Lower leg skin (tissue), 3 donors: ENCODE results near the gene DBH.

Experiments used
- POLR2A ChIP-seq, 2 donors: fragments of 450-650 bp; IDR thresholded peaks; one replicate each; pipeline ENCODE4 v1.6.1; 2016 to 2017; ENCODE audit warnings: antibody characterized with exemption in 2 of 2, mild to moderate bottlenecking in 1 of 2, moderate library complexity in 1 of 2
- TF ChIP-seq, protein P1 (sequence below), 3 donors: fragments of 450-650 bp; IDR thresholded peaks; one replicate each; pipeline ENCODE4 v1.5.1; 2016; ENCODE audit warnings: antibody characterized with exemption in 3 of 3, mild to moderate bottlenecking in 3 of 3, moderate library complexity in 2 of 3

DNA sequence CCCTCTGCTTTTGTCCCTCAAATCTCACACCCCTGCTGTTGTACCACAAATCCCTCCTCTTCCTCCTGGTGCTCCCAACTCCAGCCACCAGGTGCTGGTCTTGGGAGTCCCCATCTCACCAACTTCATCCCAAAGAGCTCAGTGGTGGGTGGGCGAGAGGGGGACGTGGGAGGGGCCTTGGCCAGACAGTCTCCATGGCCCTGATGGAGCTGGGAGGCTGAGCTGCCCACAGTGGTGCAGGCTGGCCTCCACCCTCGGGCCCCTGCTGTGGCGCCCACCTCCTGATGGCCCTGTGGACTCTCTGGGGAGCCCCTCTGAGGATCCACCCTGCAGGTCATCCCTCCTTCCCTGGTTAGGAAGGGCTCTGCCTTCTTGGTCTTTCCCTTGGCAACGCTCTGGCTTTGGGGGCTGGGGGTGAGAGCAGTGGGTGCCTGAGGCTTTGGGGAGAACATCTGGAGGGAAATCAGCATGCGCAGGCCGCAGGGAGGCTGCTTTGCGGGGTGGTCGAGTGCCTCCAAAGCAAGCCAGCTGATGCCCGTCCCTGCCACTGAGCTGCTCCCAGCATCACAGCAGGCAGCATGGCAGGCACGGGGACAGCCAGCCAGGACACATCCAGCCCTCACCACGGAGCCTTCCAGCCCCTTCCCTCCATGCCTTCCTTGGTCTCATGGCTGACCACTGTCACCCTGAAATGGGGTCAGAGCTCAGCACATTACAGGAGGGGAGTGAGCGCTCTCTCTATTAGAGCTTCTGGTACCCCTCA lies 19.3 kb upstream of the DBH start:
- TF ChIP-seq, protein P1, sequence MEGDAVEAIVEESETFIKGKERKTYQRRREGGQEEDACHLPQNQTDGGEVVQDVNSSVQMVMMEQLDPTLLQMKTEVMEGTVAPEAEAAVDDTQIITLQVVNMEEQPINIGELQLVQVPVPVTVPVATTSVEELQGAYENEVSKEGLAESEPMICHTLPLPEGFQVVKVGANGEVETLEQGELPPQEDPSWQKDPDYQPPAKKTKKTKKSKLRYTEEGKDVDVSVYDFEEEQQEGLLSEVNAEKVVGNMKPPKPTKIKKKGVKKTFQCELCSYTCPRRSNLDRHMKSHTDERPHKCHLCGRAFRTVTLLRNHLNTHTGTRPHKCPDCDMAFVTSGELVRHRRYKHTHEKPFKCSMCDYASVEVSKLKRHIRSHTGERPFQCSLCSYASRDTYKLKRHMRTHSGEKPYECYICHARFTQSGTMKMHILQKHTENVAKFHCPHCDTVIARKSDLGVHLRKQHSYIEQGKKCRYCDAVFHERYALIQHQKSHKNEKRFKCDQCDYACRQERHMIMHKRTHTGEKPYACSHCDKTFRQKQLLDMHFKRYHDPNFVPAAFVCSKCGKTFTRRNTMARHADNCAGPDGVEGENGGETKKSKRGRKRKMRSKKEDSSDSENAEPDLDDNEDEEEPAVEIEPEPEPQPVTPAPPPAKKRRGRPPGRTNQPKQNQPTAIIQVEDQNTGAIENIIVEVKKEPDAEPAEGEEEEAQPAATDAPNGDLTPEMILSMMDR (IDR thresholded peaks at IDR 0.05) = no peak
- TF ChIP-seq POLR2A (IDR thresholded peaks at IDR 0.05) = no peak
